GM21737 (cell line): ENCODE data around the gene HLTF.
"Not testable (repeated sequence)": the region's sequence is repeated elsewhere in the genome, so short reads cannot be mapped to it uniquely, and the experiment has no call there.

Source experiments
- ATAC-seq: cut with Tn5 transposase; IDR thresholded peaks from one replicate; pipeline ENCODE4 v1.9.1; 2021; ENCODE audit warnings: mild to moderate bottlenecking, moderate library complexity; ENCODE audit not compliant: unreplicated experiment

The HLTF gene

DNA sequence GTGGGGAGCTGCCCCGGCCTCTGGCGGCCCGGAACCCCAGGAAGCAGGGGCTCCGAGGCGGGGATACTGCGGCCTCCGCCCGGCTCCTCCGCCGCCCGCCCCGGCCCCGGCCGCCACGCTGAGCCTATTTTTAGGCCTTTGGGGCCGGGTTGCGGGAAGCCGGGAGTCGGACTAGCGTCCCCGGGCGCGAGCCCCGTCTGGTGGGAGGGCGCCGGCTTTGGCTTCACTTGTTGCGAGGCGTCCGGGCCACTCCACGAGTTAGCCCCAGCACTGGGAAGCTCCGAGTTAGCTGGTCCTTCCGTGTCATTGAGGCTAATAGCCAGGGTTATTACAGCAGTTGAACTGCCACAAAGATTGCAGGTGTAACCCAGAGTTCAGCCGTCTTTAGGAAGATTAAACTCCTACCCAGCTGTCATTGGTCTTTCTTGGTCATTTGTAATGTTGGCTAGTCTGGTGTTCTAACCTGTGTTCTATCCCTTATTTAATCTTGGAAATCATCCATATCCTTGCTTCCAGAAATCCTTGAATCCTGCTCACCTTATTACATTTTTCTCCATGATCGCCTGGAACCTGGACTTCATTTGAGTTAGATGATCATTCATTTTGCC, 94.2 kb downstream of the HLTF start:
- peak; percentile 27 for ATAC-seq

- ATAC-seq: peak; percentile 79
These were observed 94.9 kb downstream of the HLTF start, which contains the start of gene GYG1 for GRCh38 chr3:148991219-148992026. Gene GYG1 (plus strand): TSS chr3:148991540. CDS start chr3:148991641, 101 bp downstream.

- ATAC-seq: peak; percentile 40
These were observed 96.1 kb downstream of the HLTF start for GRCh38 chr3:148990236-148990635.

DNA sequence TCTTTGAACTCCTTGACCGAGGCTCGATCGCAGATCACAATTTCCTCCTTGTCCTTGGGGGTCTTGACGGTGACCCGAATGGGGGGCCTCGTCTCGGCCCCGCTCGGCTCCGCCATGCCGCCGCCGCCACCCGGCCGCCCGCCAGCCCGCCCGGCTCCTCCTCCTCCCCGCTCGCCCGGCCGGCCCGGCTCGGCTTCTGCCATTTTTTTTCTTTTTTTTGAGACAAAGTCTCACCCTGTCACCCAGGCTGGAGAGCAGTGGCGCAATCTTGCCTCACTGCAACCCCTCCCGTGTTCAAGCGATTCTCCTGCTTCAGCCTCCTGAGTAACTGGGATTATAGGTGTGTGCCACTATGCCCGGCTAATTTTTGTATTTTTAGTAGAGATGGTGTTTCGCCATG, 98.8 kb downstream of the HLTF start:
- ATAC-seq: not testable (repeated sequence)

DNA sequence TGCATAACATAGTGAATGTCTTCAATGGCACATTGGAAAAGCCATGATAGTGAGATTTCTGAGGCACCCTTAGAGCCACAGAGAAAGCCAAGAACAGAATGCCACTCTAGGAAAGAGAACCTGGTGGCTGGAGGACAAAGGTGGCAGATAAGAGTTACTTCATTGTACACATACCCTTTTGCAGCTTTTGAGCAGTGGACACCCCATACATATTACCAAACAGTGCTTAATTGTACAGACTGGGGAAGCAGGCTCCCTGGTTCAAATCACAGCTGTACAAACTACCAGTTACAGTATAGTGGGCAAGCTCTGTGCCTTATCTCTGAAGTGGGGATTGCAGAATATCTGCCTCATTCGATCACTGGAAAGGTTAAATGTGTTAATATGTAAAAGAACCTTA, 105.1 kb downstream of the HLTF start:
- no peak for ATAC-seq
